Globus pallidus (tissue), 1 donor: Measurements from ENCODE around the gene RHOB.
"Not testable (repeated sequence)": the region's sequence is repeated elsewhere in the genome, so short reads cannot be mapped to it uniquely, and the experiment has no call there.

Experiments used
- DNase-seq: peaks from one replicate; pipeline ENCODE4 v3.0.0-alpha.2; 2015; ENCODE audit warnings: low spot score

Gene RHOB

DNA sequence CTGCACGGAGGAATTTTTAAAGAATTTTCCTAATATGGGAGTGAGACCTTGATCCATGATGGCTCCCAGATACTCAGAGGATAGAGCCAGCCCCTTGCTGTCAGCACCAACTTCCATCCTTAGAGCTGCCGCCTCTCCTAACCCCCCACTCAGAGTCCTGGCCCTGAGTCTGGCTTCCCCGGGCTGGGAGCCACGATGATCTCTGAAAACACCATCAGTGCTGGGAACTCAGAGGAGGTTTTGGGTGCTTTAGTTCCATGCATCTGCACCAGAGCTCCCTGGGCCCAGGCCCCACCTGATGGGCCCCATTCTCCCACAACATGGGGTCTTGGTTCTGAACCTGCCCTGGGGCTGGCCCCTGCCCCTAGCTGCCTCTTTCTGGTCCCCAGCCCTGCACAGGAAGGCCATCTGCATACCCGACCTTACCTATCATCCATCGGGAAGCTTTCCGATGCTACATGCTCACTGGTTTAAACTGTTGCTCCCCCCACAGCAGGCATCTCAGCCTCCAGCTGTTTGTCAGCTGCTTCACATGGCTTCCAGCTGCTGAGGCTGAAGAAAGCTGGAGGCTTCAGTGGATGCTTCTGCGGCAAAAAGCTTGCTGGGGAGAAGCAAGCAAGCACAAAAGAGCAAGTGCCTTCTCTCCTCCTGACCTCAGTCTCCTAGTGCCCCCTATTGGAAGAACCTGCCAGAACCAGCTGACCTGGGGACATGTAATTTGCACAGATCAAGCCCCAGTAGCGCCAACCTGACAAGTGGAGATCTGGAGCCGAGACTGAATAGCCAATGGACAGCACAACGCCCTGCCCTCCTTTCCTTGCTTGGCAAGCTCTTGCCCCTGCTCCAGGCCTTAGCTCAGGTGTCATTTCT is 24.2 kb upstream of the RHOB start:
- DNase-seq: no peak

DNA sequence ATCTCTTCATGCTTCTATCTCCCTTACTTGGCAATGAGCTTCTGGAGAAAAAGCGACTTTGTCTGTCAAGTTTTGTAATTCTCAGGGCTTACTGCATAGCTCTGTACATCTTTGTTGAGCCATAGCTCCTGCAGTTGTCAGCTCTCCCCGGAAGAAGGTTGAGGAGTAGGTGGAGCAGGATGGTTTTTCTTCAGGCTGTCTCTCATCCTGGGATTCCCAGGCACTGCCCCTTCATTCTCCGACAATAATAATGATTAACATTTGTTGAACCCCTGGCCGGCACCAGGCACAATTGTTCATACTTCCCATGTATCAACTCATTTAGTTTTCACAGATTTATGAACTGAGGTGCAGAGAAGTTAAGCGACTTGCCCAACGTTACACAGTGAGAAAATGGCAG is 23.5 kb upstream of the RHOB start:
- DNase-seq: no peak

DNA sequence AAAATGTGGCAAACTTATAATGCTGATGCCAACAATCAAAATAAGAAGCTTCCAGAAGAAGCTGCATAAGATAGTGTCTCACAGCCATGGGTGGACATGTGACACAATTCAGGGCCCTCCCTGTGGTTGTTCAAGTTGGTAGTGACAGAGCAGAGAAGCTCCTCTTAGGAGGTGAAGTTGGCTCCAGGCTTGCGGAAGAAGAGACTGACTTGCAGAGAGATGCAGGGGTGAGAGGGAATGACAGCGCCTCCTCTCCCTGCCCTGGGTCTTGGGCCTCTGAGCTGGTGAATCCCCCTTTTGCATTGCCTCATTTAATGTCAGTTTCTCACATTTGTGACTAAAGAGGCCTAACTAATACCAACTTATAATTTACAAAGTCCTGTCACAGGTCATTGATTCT is 23.0 kb upstream of the RHOB start:
- DNase-seq: no peak

DNA sequence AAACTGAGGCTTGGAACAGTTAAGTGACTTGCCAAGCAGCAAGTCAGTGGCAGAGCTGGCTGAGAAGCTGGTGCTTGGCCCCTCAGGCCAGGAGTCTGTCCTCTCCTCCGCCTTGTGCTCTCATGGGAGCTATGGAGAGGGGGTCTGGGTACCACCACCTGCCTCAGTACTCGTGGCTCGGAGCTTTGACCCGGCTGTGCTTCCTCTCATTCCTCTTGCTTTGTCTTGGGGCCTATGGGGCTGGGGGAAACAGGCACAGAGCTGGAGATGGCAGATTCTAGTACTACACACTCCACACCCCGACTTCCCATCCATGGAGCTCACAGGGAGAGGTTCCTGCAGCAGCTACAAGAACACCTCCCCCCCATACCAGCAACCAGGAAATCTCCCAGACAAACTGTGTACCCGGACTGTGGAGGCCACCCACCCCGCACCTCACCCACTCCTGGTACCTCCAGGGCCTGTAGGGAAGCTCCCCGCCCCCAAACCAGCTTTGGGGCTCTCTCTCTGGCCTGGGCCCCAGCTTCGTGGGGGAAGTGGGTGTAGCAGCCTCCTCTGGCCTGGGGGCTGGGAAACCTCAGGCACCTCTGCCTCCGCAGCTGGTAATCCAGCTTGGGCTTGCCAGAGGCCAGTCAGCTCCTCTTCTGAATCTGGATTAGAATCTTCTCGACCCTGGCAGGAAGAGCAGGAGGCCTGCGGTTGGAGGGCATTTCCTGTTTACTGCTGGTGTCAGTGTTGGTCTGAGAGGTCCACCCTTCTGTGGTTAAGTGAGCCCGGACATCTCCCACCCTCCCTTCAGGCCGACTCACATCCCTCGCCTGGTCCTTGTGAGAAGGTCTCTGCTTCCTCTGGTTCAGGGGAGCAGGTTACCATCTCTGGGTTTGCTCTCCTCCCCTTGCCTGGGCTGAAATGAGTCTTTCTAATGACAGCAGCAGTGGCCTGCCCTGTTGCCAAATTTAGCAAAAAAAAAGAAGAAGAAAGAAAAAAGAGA is 22.3 kb upstream of the RHOB start:
- no peak for DNase-seq

DNA sequence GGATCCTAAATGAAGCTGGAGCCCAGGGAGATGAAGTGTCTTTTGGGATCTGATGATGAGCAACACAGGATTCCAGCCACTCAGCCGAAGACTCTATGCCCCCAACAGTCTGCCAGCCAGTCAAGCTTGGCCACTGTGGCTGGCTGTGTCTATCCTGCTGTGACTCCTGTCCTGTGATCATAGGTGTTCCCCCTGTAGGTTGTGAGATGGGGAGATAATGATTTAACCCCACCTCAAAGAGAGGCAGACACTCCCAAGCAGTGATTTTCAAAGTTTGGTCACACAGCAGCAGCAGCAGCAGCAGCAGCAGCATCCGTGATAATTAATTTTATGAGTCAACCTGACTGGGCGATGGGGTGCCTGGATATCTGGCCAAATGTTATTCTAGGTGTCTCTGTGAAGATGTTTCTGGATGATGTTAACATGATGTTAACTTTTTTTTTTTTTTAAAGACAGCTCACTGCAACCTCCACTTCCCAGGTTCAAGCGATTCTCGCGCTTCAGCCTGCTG is 21.4 kb upstream of the RHOB start:
- no peak for DNase-seq

DNA sequence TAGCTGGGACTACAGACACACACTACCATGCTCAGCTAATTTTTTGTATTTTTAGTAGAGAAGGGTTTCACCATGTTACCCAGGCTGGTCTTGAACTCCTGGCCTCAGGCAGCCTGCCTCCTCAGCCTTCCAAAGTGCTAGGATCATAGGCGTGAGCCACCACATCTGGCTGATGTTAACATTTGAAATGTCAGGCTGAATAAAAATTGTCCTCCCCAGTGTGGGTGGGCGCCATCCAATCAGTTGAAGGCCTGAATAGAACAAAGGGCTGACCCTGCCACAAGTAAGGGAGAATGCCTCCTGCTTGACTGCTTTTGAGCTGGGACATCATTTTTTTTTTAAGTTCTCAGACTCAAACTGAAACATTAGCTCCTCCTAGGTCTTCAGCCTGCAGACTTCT is 21.0 kb upstream of the RHOB start:
- no peak for DNase-seq

DNA sequence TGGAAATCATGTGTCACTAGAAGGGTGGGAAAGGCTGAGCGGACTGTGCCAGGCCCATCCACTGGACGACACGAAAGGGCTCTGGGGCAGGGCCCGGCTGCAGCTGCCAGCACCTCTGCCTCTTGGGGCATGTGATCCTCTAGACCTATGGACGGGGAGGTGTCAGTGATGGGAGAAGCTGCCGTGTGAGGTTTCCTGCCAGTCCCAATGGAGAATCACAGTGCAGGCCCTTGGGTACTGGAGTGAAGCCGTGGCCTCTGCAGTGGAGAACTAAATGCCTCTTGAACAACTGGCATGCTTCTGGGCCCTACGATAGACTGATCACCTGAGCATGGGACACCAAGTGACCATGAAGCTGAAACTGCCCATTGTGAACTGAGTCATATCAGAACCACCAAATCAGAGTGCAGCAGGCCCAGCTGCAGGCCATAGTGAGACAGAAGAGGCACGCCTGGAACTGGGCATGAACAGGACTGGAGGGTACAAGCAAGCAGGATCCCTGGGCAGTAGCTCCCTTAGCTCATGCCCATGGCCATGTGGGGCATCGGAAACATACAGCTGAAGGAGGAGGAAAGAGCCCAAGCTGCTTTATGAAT is 18.8 kb upstream of the RHOB start:
- no peak for DNase-seq

DNA sequence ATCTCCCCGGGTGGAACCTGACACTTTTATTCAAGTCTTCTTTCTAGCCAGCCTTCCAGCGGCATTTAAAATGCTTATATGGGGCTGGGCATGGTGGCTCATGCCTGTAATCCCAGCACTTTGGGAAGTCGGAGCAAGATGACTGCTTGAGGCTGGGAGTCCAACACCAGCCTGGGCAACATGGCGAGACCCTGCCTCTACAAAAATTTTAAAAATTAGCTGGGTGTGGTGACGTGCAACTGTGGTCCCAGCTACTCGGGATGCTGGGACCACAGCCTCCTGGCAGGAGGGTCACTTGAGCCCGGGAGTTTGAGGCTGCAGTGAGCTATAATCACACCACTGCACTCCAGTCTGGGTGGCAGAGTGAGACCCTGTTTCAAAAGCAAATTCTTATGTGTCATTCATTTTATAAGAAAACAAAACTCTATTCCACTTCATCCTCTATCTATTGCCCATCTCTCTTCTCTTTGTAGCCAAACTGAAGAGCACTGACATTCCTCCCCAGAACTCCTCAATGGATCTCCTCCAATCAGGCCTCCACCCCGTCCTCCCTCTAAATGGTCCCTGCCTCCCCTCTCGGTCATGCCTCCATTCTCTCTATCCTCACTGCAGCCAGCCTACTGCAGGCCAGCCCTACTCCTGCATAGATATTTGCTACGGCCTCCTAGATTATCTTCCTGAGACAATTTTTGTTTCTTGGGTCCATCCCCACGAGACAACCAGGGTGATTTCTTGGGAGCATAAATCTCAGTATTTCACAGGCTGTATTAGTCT is 18.0 kb upstream of the RHOB start:
- DNase-seq: no peak

DNA sequence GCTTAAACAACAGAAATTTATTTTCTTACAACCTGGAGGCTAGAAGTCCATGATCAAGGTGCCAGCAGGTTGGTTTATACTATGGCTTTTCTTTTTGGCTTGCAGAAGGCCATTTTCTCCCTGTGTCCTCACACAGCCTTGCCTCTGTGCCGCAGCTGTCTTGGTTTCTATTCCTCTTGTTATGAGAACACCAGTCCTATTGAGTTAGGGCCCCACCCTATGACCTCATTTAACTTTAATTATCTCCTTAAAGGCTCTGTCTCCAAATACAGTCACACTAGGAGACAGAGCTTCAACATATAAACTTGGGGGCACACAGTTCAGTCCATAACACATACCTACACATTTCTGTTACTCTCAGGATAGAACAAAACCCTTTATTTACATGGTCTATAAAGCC is 17.3 kb upstream of the RHOB start:
- DNase-seq: no peak

DNA sequence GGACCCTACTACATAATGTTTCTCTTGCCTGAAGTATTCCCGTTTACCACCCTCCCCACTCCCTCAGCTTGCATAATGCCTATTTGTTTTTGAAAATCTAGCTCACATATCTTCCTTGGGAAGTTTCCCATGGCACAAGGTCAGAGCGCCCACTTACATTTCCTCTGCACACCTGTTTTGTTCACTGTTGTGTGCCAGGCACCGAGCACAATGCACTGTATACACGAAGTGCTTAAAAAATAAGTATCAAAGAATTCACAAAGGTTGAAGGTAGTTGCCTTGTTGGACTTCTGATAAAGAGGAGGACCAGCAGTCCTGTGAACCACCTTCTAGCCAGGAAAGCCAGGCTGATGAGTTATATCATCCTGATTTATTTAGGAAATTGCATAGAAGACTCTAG is 16.8 kb upstream of the RHOB start:
- DNase-seq: no peak

DNA sequence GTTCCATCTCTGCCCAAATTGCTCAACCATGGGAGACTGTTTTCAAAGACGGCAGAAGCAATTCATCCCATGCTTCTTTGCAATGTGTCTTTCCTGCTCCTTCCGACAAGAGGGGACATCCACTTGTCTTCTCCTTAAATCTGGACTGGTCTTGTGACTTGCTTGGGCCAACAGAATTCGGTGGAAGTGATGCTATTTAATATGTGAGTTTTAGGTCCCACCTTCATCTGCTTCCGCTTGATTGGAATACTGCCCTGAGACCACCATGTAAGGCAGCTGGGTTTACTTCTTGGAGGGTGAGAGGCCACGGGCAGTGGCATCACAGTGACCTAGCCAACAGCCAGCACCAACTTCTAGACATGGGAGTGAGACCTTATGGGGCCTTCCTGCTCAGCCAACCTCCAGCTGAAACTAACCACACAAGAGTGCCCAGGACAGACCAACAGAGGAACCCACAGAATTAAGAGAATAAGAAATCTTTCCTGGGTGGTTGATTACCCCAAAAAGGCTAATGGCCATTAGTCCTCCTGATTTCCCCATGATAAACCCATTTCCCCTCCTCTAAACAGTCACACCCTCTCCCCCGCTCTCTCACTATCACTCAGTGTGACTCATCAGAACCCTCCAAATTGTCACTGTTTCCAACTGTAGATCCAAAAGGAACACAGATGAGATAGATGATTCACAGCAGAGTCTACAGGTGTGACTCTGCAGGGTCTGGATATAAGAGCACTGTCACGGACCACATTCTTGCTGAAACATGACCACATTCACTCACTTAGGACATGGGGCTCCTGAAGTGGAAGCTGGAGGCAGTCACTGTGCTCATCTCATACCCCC is 16.2 kb upstream of the RHOB start:
- DNase-seq: no peak

DNA sequence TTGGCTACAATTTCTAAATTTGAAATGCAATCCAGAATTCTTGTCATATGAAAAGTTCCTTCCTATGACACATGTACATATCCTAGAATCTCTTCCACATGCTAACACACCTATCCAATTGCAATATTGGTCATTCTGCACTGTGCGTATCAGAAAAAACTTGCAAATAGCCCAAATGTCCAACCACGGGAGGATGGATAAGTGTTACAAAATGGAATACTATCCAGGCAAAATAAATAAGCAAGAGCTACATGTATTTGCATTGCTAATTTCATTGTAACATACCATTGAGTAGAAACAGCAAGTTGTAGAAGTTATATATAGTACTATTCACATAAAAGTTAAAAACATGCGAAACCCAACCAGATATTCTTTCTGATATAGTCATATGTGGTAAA is 15.6 kb upstream of the RHOB start:
- DNase-seq: no peak

DNA sequence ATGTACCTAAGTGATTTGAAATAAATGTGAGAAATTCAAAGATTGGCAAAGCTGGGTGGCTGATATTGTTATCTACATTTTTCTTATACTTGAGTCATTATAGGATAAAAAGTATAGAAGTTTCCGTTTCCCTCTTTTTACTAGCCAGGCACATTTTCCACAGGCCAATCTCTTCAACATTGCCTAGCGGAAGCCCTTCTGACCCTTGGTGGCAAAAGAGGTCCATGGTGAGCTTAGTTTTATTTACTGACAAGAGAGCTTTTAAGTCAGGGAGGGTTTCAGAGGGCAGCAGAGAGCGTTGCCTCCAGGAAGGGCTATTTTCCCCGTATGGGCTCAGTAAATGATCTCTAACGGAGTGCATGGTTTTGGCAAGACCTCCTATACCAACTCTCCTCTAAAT is 15.1 kb upstream of the RHOB start:
- DNase-seq: no peak

DNA sequence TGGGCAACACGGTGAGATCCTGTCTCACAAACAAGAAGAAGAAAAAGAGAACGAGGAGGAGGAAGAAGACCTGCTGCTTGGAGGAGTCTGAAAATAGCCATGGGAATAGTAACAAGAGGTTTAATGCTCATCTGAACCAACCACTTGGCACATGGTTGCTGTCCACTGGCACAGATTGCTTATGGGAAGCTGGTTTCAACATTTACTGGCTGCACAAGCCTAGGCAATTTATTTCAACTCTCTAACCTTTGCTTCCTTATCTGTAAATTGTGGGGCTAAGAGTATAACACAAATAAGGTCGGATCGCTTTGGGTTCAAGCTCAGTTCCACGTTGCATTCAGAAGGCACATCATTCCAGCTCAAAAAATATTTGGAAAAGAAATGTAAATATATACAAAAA is 14.2 kb upstream of the RHOB start:
- no peak for DNase-seq

DNA sequence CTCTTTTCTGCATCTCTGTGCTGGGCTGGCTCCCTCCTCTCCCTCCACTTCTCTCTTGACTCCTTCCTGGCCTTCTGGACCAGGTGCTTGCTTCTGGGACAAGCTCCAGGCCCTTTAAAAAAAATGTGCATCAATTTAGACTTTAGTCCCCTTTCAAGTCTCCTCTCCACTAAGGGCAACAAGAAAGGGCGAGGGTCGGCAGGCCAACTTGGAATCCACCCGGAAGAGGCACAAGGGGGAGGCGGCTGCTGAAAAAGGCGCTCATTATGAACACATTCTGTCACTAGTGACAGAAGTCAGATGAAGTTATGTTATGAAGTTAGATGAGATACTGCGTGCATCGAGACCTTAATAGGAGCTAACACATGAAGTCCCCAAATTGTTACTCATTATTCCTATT is 13.6 kb upstream of the RHOB start:
- DNase-seq: no peak

DNA sequence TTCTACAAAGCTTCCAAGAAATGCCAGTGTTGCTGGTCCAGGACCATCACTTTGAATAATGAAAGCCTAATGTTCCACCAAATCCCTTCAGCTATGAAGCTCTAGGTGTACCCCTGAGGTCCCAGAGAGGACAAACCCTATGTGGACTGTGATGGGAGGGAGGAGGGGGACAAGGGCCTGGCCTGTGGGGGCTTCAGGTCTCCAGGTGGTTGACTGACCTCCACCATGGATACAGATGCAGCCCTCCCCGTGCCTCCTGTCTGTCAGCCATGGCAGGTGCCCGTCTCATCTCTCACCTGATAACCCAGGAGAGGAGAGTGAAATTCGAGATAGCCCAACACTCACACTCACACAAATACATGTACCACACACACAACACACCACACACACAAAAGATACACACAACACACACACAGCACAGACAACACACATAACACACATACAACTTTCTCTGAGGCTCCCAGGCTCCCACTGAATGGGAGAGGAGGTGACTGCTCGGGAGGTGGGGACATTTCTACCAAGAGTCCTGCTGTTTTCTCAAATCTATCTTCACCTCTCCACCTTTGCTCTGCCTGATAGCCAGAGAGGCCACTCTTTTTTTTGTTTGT is 12.8 kb upstream of the RHOB start:
- no peak for DNase-seq

DNA sequence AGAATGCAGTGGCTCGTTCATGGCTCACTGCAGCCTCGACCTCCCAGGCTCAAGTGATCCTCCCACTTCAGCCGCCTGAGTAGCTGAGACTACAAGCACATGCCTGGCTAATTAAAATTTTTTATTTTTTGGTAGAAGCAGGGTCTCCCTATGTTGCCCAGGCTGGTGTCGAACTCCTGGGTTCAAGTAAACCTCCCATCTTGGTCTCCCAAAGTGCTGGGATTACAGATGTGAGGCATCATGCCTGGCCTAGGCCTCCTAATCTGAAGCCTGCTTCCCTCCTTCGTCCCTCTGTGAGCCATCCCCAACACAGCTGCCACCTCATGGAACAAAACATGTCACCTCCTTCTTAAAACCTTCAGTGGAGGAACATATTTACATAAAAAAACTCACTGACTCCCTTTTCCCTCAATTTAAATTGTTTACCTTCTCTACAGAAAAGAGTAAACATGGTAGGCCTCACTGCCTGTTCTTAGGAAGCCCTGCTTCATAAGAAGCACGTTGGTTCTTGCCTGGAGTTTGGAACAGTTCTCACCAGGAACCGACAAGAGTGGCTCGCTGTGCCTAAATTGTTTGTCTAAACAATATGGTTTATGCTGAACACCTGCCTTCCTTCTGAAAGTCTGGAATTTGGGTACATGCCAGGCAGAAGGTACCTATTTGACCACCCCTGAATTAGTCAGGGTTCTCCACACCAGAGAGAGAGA is 12.1 kb upstream of the RHOB start:
- no peak for DNase-seq

DNA sequence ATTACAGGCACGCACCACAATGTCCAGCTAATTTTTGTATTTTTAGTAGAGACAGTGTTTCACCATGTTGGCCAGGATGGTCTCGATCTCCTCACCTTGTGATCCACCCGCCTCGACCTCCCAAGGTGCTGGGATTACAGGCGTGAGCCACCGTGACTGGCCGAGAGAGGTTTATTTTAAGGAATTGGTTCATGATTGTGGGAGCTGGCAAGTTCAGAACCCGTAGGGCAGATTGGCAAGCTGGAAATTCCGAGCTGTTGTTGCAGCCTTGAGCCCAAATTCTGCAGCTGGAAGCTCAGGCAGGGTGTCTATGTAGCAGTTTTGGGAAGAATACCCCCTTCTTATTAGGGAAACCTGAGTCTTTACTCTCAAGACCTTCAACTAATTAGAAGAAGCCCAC is 11.4 kb upstream of the RHOB start:
- DNase-seq: not testable (repeated sequence)

DNA sequence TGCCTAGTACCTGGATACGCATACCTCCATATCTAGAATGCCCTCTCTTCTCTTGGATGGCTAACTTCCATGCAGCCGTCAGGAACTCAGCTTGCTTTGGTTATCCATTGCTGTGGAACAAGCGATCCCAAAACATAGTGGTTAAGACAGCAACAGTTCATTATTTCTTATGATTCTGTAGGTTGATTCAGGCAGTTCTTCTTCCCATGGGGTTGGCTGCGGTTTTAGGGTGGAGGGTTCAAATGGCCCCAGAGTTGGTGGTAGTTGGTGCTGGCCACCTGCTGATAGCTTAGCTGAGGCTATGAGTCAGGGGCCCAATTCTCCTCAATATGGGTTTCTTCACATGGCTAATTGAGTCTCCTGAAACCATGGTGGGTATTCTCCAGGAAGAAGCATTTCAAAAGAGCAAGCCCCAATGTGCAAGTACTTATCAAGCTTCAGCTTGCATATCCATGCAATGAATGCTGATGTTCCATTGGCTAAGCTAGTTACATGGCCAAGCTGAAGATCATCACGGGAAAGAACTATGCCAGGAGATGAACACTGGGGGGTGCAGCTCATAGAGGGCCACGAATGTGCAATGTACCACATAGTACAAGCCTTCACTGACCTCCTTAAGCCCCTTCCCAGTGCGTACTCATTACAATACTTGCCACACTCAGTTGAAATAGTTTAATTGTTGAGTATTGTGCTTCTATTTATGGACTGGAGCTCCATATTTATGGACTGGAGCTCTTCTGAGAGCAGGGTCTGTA is 10.0 kb upstream of the RHOB start:
- no peak for DNase-seq
